ENCODE measurements around the gene ATG16L1. TPM values are rescaled to one million over a fixed set of nuclear protein-coding genes. Genes with fewer than 3 reads are reported as not detected.

ATG16L1 gene
- total RNA-seq, 2 experiments from 2014 or later: 23.0 to 24.6 TPM

DNA sequence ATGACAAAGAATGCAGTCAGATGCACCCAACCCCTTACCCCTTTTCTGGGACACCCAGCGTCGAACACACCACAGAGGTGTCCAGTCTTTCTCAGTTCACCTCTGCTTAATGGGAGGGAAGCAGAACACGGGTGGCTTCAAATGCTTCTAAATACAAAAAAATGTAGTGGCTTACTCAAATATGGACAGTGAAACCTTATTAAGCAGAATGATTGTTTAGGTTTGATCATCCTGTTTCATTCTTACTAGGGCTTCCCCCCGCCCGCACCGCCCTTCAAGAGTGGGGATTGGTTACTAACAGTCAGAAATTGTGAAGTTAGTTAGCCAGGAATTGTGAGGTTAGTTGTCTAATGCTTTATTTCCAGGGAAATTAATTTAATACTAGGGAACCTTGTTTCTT is 21.6 kb downstream of the ATG16L1 start:
- Mint-ChIP-seq H3K4me3 (no peak overlapping the region), H3K27me3 (no peaks in the 10 kb centered on the region), H3K9me3 (ENCODE audit: low read depth) (no peaks in the 10 kb centered on the region), H3K27ac (peak overlapping the region; percentile 69), H3K36me3 (ENCODE audit: low read depth) (peaks cover 79% of the 10 kb centered on the region), H3K4me1 (peaks cover 50% of the 10 kb centered on the region)
- CTCF ChIA-PET: interaction anchor here (0.5 to 1.8 kb wide), 3 partner anchors 17 to 436 kb away, joined by 3 to 8 read pairs (median 3); no protein-coding TSS in a partner anchor
- ATAC-seq (peak; percentile 57), DNase-seq (peak; percentile 60)
- POLR2A ChIA-PET: no interaction called here
- intact Hi-C loops (cut with DNase I, micrococcal nuclease): no loop called here

DNA sequence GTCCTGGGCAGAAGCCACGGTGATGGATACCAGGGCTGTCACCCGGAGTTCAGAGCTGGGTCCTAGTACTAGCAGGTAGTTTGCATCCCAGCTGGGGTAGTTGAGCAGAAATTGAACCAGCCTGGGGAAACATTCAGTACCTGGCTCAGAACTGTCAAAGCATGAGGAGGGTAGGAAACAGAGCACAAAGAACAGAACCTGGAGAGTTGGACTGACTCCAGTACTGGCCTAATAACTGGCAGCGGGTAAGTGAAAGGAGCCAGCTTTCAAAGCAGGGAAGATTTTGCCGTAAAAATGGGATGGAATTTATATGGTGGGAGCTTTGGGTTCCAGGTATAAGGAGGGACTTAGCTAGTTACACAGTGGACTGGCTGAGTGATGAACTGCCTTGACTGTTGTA is 23.8 kb downstream of the ATG16L1 start:
- peaks cover 74% of the 10 kb centered on the region for H3K36me3 Mint-ChIP-seq (ENCODE audit: low read depth)
- intact Hi-C loops (cut with DNase I, micrococcal nuclease): no loop called here
- no peak for DNase-seq
- no peak overlapping the region for H3K4me3 Mint-ChIP-seq
- peaks cover 31% of the 10 kb centered on the region for H3K4me1 Mint-ChIP-seq
- H3K27me3 Mint-ChIP-seq: no peaks in the 10 kb centered on the region
- ATAC-seq: no peak
- H3K9me3 Mint-ChIP-seq (ENCODE audit: low read depth): no peaks in the 10 kb centered on the region
- POLR2A ChIA-PET: no interaction called here
- CTCF ChIA-PET: interaction anchor here (1.5 to 1.8 kb wide), 2 partner anchors 19 to 169 kb away, joined by 3 to 8 read pairs; no protein-coding TSS in a partner anchor
- H3K27ac Mint-ChIP-seq: peak overlapping the region; percentile 47

DNA sequence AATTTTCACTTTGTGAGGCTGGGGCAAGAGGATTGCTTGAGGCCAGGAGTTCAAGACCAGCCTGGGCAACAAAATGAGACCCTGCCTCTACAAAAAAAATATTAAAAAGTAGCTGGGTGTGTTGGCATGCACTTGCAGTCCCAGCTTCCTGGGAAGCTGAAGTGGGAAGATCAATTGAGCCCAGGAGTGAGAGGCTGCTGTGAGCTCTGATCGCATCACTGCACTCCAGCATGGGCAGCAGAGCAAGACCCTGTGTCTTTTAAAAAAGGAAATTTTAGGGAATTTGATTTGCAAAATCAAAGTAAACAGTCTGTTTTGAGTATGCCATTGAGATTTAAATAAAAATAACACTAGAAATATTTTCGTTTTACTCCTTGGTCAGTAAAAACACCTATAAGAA is 27.4 kb downstream of the ATG16L1 start:
- intact Hi-C loops (cut with DNase I, micrococcal nuclease): no loop called here
- CTCF ChIA-PET: interaction anchor here (0.6 to 2.6 kb wide), 4 partner anchors 8 to 70 kb away, joined by 3 to 9 read pairs (median 4); no protein-coding TSS in a partner anchor
- ATAC-seq: no peak
- Mint-ChIP-seq H3K4me1 (peaks cover 18% of the 10 kb centered on the region), H3K27ac (no peak overlapping the region), H3K27me3 (no peaks in the 10 kb centered on the region), H3K36me3 (ENCODE audit: low read depth) (peaks cover 64% of the 10 kb centered on the region), H3K9me3 (ENCODE audit: low read depth) (no peaks in the 10 kb centered on the region), H3K4me3 (no peak overlapping the region)
- no peak for DNase-seq
- POLR2A ChIA-PET: no interaction called here

DNA sequence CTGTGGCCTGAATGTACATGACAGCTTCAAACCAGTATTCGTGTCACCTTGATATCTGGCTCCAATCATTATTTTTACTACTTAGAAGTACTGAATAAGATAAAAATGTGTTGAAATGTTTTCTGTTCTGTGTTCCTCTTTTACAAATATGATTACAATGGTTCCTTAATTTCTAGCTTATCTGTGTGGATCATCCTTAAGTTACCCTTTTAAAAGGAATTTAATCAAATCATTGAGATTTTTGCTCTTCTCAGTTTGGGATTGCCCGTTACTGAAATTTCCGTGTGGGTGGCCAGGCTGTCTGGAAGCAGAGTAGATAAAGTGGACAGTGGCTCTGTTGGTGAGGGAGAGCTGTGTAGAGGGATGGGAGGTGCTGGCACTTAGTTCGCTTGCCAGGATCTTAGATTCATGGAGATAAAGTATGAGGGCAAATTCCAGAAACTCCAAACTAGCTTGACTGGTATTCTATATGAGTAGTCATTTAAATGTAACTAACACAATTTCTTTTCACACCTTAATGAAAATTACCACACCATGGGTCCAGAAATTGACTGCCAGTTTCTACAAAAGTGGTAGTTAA is 28.7 kb downstream of the ATG16L1 start:
- Mint-ChIP-seq H3K4me1 (peaks cover 18% of the 10 kb centered on the region), H3K27ac (peak overlapping the region; percentile 32), H3K27me3 (no peaks in the 10 kb centered on the region), H3K36me3 (ENCODE audit: low read depth) (peaks cover 60% of the 10 kb centered on the region), H3K4me3 (no peak overlapping the region), H3K9me3 (ENCODE audit: low read depth) (no peaks in the 10 kb centered on the region)
- DNase-seq (no peak), ATAC-seq (no peak)
- POLR2A ChIA-PET: no interaction called here
- intact Hi-C loops (cut with DNase I, micrococcal nuclease): no loop called here
- CTCF ChIA-PET: interaction anchor here (0.5 to 2.6 kb wide), 3 partner anchors 9 to 226 kb away, joined by 3 to 9 read pairs (median 3); no protein-coding TSS in a partner anchor

DNA sequence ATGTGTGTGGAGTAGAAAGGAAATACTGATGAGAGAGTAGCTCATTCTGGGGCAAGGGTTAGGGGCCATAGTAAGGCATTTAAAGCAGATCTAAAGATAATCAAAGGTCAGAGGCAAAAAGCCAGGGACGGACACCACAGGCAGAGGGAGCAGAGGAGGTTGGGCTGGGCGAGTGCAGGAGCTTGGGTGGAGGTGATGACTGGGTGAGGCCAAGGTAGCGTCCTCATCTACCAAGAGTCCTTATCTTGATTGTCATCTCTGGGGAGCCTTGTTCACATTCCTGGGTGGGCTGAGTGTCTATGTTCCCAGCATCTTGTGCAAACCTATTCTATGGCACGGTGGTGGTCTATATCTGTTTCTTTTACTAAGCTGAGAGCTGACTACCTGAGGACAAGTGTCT is 30.1 kb downstream of the ATG16L1 start:
- ChIA-PET CTCF (interaction anchor here (0.7 to 2.6 kb wide), 2 partner anchors 11 to 21 kb away, joined by 4 to 9 read pairs; no protein-coding TSS in a partner anchor), POLR2A (interaction anchor here (0.6 kb wide), 2 partner anchors 13 to 111 kb away, joined by 3 read pairs; no protein-coding TSS in a partner anchor)
- ATAC-seq: no peak
- H3K27ac Mint-ChIP-seq: peak overlapping the region; percentile 0
- no peaks in the 10 kb centered on the region for H3K9me3 Mint-ChIP-seq (ENCODE audit: low read depth)
- no peaks in the 10 kb centered on the region for H3K27me3 Mint-ChIP-seq
- peaks cover 61% of the 10 kb centered on the region for H3K36me3 Mint-ChIP-seq (ENCODE audit: low read depth)
- H3K4me1 Mint-ChIP-seq: peaks cover 18% of the 10 kb centered on the region
- DNase-seq: no peak
- intact Hi-C loops (cut with DNase I, micrococcal nuclease): no loop called here
- no peak overlapping the region for H3K4me3 Mint-ChIP-seq

DNA sequence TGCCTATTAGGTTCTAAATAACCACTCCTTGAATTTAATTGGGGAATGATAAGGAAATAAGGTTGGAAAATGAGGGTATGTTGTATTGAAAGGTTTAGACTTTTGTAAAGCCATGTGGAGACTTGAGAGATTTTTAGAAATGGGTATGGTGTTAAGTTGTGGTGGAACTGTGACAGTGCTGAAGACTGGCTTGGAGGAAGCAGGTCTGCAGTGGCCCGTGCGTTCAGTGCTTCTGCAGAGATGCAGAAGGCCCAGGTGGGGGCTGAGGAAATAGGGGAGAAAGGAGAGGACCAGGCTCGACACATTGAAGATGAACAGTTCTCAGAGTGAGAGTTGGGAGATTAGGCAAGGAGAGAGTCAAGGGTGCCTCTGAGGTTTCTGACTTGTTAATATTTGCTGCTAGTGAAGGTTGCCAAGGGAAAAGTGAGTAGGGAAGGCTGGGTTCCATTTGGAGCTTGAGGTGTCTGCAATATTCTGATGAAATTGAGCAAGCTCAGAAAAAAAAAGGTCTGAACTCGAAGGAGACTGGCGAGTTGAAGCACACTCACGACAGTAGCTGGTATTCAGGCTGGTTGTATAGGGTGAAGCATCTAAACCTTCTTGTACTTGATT is 30.6 kb downstream of the ATG16L1 start:
- no peaks in the 10 kb centered on the region for H3K9me3 Mint-ChIP-seq (ENCODE audit: low read depth)
- intact Hi-C loops (cut with DNase I, micrococcal nuclease): no loop called here
- no peak for ATAC-seq
- POLR2A ChIA-PET: no interaction called here
- no peaks in the 10 kb centered on the region for H3K27me3 Mint-ChIP-seq
- peaks cover 61% of the 10 kb centered on the region for H3K36me3 Mint-ChIP-seq (ENCODE audit: low read depth)
- peaks cover 18% of the 10 kb centered on the region for H3K4me1 Mint-ChIP-seq
- no peak for DNase-seq
- no peak overlapping the region for H3K27ac Mint-ChIP-seq
- no peak overlapping the region for H3K4me3 Mint-ChIP-seq
- CTCF ChIA-PET: interaction anchor here (0.6 to 0.7 kb wide), 2 partner anchors 20 to 283 kb away, joined by 4 to 6 read pairs; no protein-coding TSS in a partner anchor

DNA sequence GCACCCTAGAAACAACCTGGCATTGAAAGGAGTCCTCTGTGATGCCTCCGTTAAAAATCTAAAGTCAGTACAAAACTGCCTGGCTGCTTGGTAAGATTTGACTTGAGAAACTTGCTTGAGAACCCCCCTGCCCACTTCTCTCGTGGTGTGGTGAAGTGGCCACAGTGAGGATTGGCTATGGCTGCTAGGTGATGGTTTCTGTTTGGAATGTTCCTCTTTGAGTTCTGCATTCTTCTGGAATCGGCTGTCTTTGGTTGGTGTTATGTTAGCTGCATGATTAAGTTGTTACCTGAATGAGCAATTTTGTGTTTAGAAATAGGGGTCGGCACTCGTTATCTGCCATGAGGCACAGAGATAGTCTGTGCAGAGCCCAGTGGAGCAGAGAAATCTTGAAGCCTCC is 34.4 kb downstream of the ATG16L1 start:
- POLR2A ChIA-PET: no interaction called here
- H3K27ac Mint-ChIP-seq: no peak overlapping the region

DNA sequence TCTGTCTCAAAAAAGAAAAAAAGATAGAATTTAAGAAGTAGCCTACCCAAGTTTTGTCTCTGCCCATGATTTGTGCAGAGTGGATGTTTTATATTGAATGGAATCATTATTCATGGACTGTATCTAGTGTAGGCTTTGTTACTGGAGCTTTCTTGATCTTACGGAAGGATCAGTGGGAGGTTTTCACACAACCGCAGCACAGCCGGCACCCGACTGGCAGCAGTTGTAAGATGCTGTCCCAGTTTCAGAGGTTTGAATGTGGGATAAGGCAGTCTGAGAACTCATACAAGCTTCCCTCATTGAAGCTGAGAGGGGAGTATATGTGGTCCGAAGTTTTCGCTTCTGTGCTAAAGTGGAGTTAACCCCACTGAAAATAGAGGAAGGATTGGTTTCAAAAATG is 36.4 kb downstream of the ATG16L1 start:
- intact Hi-C loops (cut with DNase I, micrococcal nuclease): no loop called here
- H3K36me3 Mint-ChIP-seq (ENCODE audit: low read depth): peaks cover 49% of the 10 kb centered on the region

More for the DNA sequence above, 34.4 kb downstream of the ATG16L1 start:
- no peak overlapping the region for H3K4me3 Mint-ChIP-seq
- no peak for DNase-seq
- CTCF ChIA-PET: no interaction called here
- H3K27me3 Mint-ChIP-seq: no peaks in the 10 kb centered on the region
- peaks cover 58% of the 10 kb centered on the region for H3K36me3 Mint-ChIP-seq (ENCODE audit: low read depth)
- H3K9me3 Mint-ChIP-seq (ENCODE audit: low read depth): no peaks in the 10 kb centered on the region
- no peak for ATAC-seq
- intact Hi-C loops (cut with DNase I, micrococcal nuclease): no loop called here
- H3K4me1 Mint-ChIP-seq: peaks cover 15% of the 10 kb centered on the region

DNA sequence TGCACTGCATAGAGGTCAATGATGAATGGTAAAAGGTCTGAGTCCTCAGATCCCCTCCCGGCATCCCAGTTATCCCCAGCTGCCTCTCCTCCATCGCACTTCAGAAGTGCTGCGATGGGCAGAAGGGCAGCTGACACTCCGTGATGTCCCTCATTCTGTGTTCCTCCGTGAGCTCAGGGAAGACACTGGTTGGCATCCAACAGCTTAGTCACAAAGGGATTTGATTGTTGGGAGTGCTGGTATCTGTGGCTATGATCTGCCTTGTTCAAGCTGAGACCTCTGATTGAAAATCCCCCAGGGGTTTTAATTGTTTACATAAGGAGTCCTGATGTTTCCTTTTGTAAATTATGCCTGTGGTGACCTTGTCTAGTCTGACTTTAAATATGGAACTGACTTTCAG is 37.2 kb downstream of the ATG16L1 start:
- DNase-seq (no peak), ATAC-seq (no peak)
- ChIA-PET CTCF (interaction anchor here (1.3 to 1.7 kb wide), 2 partner anchors 13 to 21 kb away, joined by 3 to 4 read pairs; no protein-coding TSS in a partner anchor), POLR2A (no interaction called here)
- no peaks in the 10 kb centered on the region for H3K9me3 Mint-ChIP-seq (ENCODE audit: low read depth)
- no peak overlapping the region for H3K4me3 Mint-ChIP-seq
- intact Hi-C loops (cut with DNase I, micrococcal nuclease): no loop called here
- peaks cover 54% of the 10 kb centered on the region for H3K36me3 Mint-ChIP-seq (ENCODE audit: low read depth)
- H3K27ac Mint-ChIP-seq: no peak overlapping the region
- no peaks in the 10 kb centered on the region for H3K27me3 Mint-ChIP-seq
- H3K4me1 Mint-ChIP-seq: no peaks in the 10 kb centered on the region

More for the DNA sequence above, 36.4 kb downstream of the ATG16L1 start:
- Mint-ChIP-seq H3K9me3 (ENCODE audit: low read depth) (no peaks in the 10 kb centered on the region), H3K4me3 (no peak overlapping the region), H3K27ac (no peak overlapping the region), H3K4me1 (peaks cover 3% of the 10 kb centered on the region), H3K27me3 (no peaks in the 10 kb centered on the region)
- no peak for DNase-seq
- ChIA-PET POLR2A (no interaction called here), CTCF (interaction anchor here (0.9 to 1.7 kb wide), 4 partner anchors 9 to 161 kb away, joined by 3 to 5 read pairs (median 4); no protein-coding TSS in a partner anchor)
- no peak for ATAC-seq

DNA sequence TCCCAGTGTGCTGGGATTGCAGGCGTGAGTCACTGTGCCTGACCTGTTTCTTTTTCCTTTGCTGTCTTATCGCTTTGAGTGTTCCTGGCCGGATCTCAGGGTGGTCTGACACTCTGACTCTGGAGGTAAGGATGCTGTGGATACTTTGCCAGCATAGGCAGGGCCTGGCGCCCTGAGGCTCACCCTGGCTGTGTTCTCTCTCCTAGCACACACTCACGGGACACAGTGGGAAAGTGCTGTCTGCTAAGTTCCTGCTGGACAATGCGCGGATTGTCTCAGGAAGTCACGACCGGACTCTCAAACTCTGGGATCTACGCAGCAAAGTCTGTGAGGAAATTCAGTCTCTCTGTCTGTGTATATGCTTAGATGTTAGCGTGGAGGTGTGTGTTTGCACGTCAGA is 38.2 kb downstream of the ATG16L1 start:
- peaks cover 54% of the 10 kb centered on the region for H3K36me3 Mint-ChIP-seq (ENCODE audit: low read depth)
- ChIA-PET POLR2A (no interaction called here), CTCF (interaction anchor here (0.8 kb wide), 1 partner anchor 9 kb away, joined by 3 read pairs; no protein-coding TSS in a partner anchor)

DNA sequence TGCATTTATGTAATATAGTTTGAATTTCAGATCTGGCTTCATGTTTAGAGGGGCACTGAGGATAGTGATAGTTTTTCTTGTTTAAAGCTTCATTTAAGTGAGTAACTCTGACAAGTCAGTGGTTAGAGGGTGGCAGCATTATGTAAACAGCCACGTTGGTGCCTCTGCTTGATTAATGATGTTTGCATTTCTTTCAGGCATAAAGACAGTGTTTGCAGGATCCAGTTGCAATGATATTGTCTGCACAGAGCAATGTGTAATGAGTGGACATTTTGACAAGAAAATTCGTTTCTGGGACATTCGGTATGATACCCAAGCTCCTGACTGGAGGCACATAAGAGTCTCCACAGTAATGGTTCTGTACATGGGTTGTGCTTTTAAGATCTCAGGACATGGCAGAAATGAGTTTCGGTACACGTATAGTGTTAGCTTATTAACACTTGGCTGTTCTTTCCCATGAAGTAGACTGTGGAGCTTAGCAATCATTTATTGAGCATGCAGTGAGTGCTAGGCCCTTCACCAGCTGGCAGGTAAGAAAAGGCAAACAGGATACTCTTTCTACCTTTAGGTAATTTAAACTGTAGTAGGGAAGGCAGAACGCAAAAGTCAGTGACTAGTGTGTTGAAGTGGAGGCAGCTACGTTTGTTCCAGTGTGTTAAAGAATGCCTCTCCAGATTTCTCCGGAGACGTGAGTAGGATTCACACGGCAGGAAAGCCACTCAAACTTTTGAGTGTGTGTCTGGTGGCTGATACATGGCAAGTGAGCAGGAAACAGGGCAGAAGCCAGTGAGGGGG is 38.8 kb downstream of the ATG16L1 start:
- no peaks in the 10 kb centered on the region for H3K9me3 Mint-ChIP-seq (ENCODE audit: low read depth)
- ATAC-seq (no peak), DNase-seq (no peak)
- H3K36me3 Mint-ChIP-seq (ENCODE audit: low read depth): peaks cover 53% of the 10 kb centered on the region
- H3K4me3 Mint-ChIP-seq: no peak overlapping the region
- CTCF ChIA-PET: interaction anchor here (0.6 kb wide), 1 partner anchor 83 kb away, joined by 3 read pairs; no protein-coding TSS in a partner anchor
- H3K4me1 Mint-ChIP-seq: no peaks in the 10 kb centered on the region
- intact Hi-C loops (cut with DNase I, micrococcal nuclease): no loop called here
- H3K27ac Mint-ChIP-seq: no peak overlapping the region
- H3K27me3 Mint-ChIP-seq: no peaks in the 10 kb centered on the region
- POLR2A ChIA-PET: no interaction called here

More for the DNA sequence above, 38.2 kb downstream of the ATG16L1 start:
- intact Hi-C loops (cut with DNase I, micrococcal nuclease): no loop called here
- no peaks in the 10 kb centered on the region for H3K27me3 Mint-ChIP-seq
- ATAC-seq: no peak
- no peak overlapping the region for H3K27ac Mint-ChIP-seq
- DNase-seq: no peak
- no peaks in the 10 kb centered on the region for H3K9me3 Mint-ChIP-seq (ENCODE audit: low read depth)
- no peak overlapping the region for H3K4me3 Mint-ChIP-seq
- H3K4me1 Mint-ChIP-seq: no peaks in the 10 kb centered on the region
